ENCODE data around the gene CHIA. TPM values are rescaled to one million over a fixed set of nuclear protein-coding genes. Genes with fewer than 3 reads are reported as not detected.
"Not testable (repeated sequence)": the region's sequence is repeated elsewhere in the genome, so short reads cannot be mapped to it uniquely, and the experiment has no call there.

Gene CHIA
- total RNA-seq, 4 donors from 2014 or later, result not detected

DNA sequence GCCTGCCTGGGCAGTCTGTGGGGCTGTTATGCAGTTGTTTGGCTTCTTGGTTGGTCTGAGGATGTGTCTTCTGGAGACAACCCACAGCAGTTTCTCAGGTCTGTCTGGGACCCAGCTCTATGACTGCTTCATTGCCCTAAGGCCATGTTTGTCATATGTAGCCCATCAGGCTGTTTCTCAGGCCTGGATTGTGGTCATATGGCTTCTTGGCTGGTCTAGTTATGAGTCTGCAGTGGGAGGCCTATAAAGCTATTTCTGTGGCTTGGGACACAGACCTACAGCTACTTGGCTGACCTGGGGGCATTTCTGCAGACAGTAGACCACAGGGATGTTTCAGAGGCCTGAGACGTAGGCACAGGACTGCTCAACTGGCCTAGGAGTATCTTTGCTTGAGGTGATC is 41.5 kb downstream of the CHIA start:
- no peaks in the 10 kb centered on the region for H3K27me3 ChIP-seq
- ATAC-seq (no peak), DNase-seq (no peak)
- in situ Hi-C loops (cut with MboI; ENCODE audit: low sequenced_read_pairs in 4 of 4), result no loop called here
- TF ChIP-seq, protein P1, sequence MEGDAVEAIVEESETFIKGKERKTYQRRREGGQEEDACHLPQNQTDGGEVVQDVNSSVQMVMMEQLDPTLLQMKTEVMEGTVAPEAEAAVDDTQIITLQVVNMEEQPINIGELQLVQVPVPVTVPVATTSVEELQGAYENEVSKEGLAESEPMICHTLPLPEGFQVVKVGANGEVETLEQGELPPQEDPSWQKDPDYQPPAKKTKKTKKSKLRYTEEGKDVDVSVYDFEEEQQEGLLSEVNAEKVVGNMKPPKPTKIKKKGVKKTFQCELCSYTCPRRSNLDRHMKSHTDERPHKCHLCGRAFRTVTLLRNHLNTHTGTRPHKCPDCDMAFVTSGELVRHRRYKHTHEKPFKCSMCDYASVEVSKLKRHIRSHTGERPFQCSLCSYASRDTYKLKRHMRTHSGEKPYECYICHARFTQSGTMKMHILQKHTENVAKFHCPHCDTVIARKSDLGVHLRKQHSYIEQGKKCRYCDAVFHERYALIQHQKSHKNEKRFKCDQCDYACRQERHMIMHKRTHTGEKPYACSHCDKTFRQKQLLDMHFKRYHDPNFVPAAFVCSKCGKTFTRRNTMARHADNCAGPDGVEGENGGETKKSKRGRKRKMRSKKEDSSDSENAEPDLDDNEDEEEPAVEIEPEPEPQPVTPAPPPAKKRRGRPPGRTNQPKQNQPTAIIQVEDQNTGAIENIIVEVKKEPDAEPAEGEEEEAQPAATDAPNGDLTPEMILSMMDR (IDR thresholded peaks at IDR 0.05 in 4 of 5, conservative IDR thresholded peaks at IDR 0.05 in 1 of 5), result no peak
- TF ChIP-seq POLR2A (IDR thresholded peaks at IDR 0.05), result no peak
- intact Hi-C loops (cut with DNase I; ENCODE audit: low total_unique reads), result no loop called here
- H3K4me3 ChIP-seq, result no peak overlapping the region
- no peaks in the 10 kb centered on the region for H3K4me1 ChIP-seq
- H3K9me3 ChIP-seq, result peaks cover 0 to 11% (median 0%) of the 10 kb centered on the region in 3 donors
- no peaks in the 10 kb centered on the region for H3K36me3 ChIP-seq
- no peak overlapping the region for H3K27ac ChIP-seq

DNA sequence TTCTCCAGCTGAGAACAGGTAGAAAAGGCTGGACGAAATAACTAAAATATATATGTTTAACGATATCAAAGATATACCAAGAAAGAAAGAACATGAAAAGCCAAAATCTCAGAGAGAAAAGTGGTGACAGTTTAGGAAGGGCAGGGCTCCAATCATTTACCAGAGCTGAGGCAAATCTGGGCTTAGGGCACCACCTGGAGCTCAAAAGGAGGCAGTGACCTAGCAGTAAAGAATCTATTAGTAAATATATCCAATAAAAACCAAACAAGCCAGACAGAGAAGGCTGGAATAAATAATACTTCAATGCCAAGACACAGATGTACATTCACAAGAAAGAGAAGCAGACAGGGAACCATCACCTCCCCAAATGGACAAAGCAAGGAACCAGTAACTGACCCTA is 43.5 kb downstream of the CHIA start:
- H3K4me3 ChIP-seq, result no peak overlapping the region
- no peaks in the 10 kb centered on the region for H3K36me3 ChIP-seq
- DNase-seq, result no peak
- in situ Hi-C loops (cut with MboI; ENCODE audit: low sequenced_read_pairs in 4 of 4) (no loop called here), intact Hi-C loops (cut with DNase I; ENCODE audit: low total_unique reads) (no loop called here)
- TF ChIP-seq POLR2A (IDR thresholded peaks at IDR 0.05), result no peak
- TF ChIP-seq, protein P1 (IDR thresholded peaks at IDR 0.05 in 4 of 5, conservative IDR thresholded peaks at IDR 0.05 in 1 of 5), result peak in 1 of 5 experiments; percentile 8
- no peak for ATAC-seq
- H3K27ac ChIP-seq, result no peak overlapping the region
- no peaks in the 10 kb centered on the region for H3K4me1 ChIP-seq
- no peaks in the 10 kb centered on the region for H3K9me3 ChIP-seq
- H3K27me3 ChIP-seq, result no peaks in the 10 kb centered on the region

DNA sequence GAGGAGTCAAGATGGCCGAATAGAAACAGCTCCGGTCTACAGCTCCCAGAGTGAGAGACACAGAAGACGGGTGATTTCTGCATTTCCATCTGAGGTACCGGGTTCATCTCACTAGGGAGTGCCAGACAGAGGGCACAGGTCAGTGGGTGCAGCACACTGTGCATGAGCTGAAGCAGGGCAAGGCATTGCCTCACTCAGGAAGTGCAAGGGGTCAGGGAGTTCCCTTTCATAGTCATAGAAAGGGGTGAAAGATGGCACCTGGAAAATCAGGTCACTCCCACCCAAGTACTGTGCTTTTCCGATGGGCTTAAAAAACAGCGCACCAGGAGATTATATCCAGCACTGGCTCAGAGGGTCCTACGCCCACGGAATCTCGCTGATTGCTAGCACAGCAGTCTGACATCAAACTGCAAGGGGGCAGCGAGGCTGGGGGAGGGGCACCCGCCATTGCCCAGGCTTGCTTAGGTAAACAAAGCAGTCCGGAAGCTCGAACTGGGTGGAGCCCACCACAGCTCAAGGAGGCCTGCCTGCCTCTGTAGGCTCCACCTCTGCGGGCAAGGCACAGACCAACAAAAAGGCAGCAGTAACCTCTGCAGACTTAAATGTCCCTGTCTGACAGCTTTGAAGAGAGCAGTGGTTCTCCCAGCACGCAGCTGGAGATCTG is 44.7 kb downstream of the CHIA start:
- H3K4me3 ChIP-seq; H3K9me3 ChIP-seq; H3K4me1 ChIP-seq; in situ Hi-C loops (cut with MboI; ENCODE audit: low sequenced_read_pairs in 4 of 4); ATAC-seq; DNase-seq; H3K27me3 ChIP-seq; H3K27ac ChIP-seq; H3K36me3 ChIP-seq; intact Hi-C loops (cut with DNase I; ENCODE audit: low total_unique reads): not testable (repeated sequence)

DNA sequence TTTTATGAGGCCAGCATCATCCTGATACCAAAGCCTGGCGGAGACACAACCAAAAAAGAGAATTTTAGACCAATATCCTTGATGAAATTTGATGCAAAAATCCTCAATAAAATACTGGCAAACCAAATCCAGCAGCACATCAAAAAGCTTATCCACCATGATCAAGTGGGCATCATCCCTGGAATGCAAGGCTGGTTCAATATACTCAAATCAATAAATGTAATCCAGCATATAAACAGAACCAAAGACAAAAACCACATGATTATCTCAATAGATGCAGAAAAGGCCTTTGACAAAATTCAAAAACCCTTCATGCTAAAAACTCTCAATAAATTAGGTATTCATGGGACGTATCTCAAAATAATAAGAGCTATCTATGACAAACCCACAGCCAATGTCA is 48.2 kb downstream of the CHIA start:
- H3K4me3 ChIP-seq; in situ Hi-C loops (cut with MboI; ENCODE audit: low sequenced_read_pairs in 4 of 4); H3K27ac ChIP-seq; DNase-seq; H3K36me3 ChIP-seq; H3K4me1 ChIP-seq; H3K27me3 ChIP-seq; H3K9me3 ChIP-seq; intact Hi-C loops (cut with DNase I; ENCODE audit: low total_unique reads); ATAC-seq: not testable (repeated sequence)

GRCh38 chr1:111346089-111346885 is 55.6 kb downstream of the CHIA start:
- in situ Hi-C loops (cut with MboI; ENCODE audit: low sequenced_read_pairs in 4 of 4), result no loop called here
- DNase-seq (peak; percentile 53 to 55), ATAC-seq (peak; percentile 62 to 70)
- intact Hi-C loops (cut with DNase I; ENCODE audit: low total_unique reads), result no loop called here
- peaks cover 0 to 9% of the 10 kb centered on the region in 2 donors for H3K4me1 ChIP-seq
- no peak overlapping the region for H3K27ac ChIP-seq
- no peaks in the 10 kb centered on the region for H3K27me3 ChIP-seq
- peak overlapping the region; percentile 58 to 63 (median 62) for H3K4me3 ChIP-seq
- TF ChIP-seq, protein P1 (IDR thresholded peaks at IDR 0.05 in 4 of 5, conservative IDR thresholded peaks at IDR 0.05 in 1 of 5), result no peak
- TF ChIP-seq POLR2A (IDR thresholded peaks at IDR 0.05), result no peak
- H3K36me3 ChIP-seq, result no peaks in the 10 kb centered on the region
- H3K9me3 ChIP-seq, result no peaks in the 10 kb centered on the region
